Stomach (tissue), 9 donors: ENCODE measurements around the gene GPR15. TPM values are rescaled to one million over a fixed set of nuclear protein-coding genes. Genes with fewer than 3 reads are reported as not detected.

Experiments
- DNase-seq, 2 donors: peaks; one replicate each; pipeline versions ENCODE4 v3.0.0 to v3.0.0-alpha.2; 2013 to 2019
- H3K27ac ChIP-seq, 5 donors: fragments of 200-600 bp in 4 of 5; sonication (generic) in 4 of 5; one replicate each; pipeline ENCODE4 v1.5.1; 2013 to 2019; ENCODE audit warnings: mild to moderate bottlenecking in 1 of 5, moderate library complexity in 1 of 5
- H3K27me3 ChIP-seq, 3 donors: fragments of 200-600 bp; sonication (generic); one replicate each; pipeline ENCODE4 v1.5.1; 2017 to 2019; ENCODE audit warnings: mixed run types in 1 of 3
- H3K36me3 ChIP-seq, 4 donors: fragments of 200-600 bp; sonication (generic); 1 replicate in 3 of 4; 2 replicates in 1 of 4; pipeline ENCODE4 v1.5.1; 2016 to 2019
- H3K4me1 ChIP-seq, 4 donors: fragments of 200-600 bp; sonication (generic); one replicate each; pipeline ENCODE4 v1.5.1; 2016 to 2019
- H3K4me3 ChIP-seq, 4 donors: fragments of 200-600 bp; sonication (generic) in 3 of 4; one replicate each; pipeline ENCODE4 v1.5.1; 2016 to 2019; ENCODE audit warnings: mild to moderate bottlenecking in 1 of 4
- H3K9me3 ChIP-seq, 4 donors: fragments of 200-600 bp; sonication (generic); one replicate each; pipeline ENCODE4 v1.5.1; 2016 to 2019
- EP300 ChIP-seq: sonication (generic); formaldehyde crosslinking; IDR thresholded peaks from one replicate; pipeline ENCODE4 v1.6.1; 2017; ENCODE audit warnings: antibody characterized with exemption
- POLR2A ChIP-seq, 4 donors: fragments of 450-650 bp; IDR thresholded peaks; one replicate each; pipeline ENCODE4 v1.6.1; 2016; ENCODE audit warnings: antibody characterized with exemption in 4 of 4, control low read depth in 2 of 4, mild to moderate bottlenecking in 1 of 4, moderate library complexity in 1 of 4
- POLR2AphosphoS5 ChIP-seq, 3 donors: sonication (generic); formaldehyde crosslinking; IDR thresholded peaks; one replicate each; pipeline ENCODE4 v1.6.1; 2016; ENCODE audit warnings: antibody characterized with exemption in 3 of 3
- WGBS, 5 donors: extraction: QIAGEN DNeasy Blood & Tissue Kit in 3 of 5; methylation state at CpG; one replicate each; pipeline versions ENCODE4 v1.1.5 to v1.1.7; 2013 to 2018; 5-methylcytosine and 5-hydroxymethylcytosine counted together
- intact Hi-C: fragments of 100-400 bp; cut with DNase I; formaldehyde crosslinking; loops from one replicate; pipeline ENCODE4 v1.15.1; 2023; ENCODE audit warnings: low total_unique reads
- polyA plus RNA-seq, 3 donors: library from polyadenylated mRNA; stranded (reverse); fragments of 200-250 nt; gene quantifications; one replicate each; pipeline ENCODE4 v1.2.3, GENCODE V29; 2013
- total RNA-seq, 5 donors: library from RNA; depleted of rRNA; stranded (reverse); fragments of >200 nt; gene quantifications; one replicate each; pipeline versions ENCODE4 v1.1.0 to v1.2.3, GENCODE V29; 2014 to 2016
- TF ChIP-seq, protein P1 (sequence below), 7 experiments: fragments of 450-650 bp in 4 of 7; fragments of 200-600 bp in 3 of 7; sonication (generic) in 3 of 7; IDR thresholded peaks; one replicate each; pipeline ENCODE4 v1.5.1; 2016 to 2019; ENCODE audit warnings: antibody characterized with exemption in 7 of 7, control low read depth in 2 of 7, mild to moderate bottlenecking in 1 of 7
- donor health status: healthy with polysubstance abuse.
- donor health status: Bipolar disorder and iron deficiency.
- donor health status: healthy.

The GPR15 gene
- total and polyA plus RNA-seq, 8 donors: 0.25 TPM; not detected in 7

DNA sequence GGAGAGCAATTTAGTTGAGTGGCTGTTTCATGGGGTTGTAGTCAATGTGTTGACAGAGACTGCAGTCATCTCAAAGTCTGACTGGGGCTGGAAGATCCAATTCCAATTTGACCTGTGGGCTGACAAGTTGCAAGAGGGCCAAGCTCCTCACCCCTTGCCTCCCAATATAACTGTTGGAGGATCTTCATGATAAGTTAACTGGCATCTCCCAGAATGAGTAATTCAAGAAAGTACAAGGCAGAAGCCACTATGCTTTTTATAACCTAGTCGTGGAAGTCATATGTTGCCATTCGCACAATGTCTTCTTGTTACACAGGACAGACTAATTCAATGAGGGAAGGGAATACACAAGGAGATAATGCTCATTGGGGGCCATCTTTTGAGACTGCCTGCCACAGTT is 29.1 kb downstream of the GPR15 start:
- H3K27me3 ChIP-seq: no peaks in the 10 kb centered on the region
- 85 to 98% (median 90%) methylated on average over 2 of the region's 2 CpGs for WGBS, 5 donors
- no peak overlapping the region for H3K4me3 ChIP-seq
- H3K9me3 ChIP-seq: no peaks in the 10 kb centered on the region
- intact Hi-C loops: no loop called here
- TF ChIP-seq, protein P1, sequence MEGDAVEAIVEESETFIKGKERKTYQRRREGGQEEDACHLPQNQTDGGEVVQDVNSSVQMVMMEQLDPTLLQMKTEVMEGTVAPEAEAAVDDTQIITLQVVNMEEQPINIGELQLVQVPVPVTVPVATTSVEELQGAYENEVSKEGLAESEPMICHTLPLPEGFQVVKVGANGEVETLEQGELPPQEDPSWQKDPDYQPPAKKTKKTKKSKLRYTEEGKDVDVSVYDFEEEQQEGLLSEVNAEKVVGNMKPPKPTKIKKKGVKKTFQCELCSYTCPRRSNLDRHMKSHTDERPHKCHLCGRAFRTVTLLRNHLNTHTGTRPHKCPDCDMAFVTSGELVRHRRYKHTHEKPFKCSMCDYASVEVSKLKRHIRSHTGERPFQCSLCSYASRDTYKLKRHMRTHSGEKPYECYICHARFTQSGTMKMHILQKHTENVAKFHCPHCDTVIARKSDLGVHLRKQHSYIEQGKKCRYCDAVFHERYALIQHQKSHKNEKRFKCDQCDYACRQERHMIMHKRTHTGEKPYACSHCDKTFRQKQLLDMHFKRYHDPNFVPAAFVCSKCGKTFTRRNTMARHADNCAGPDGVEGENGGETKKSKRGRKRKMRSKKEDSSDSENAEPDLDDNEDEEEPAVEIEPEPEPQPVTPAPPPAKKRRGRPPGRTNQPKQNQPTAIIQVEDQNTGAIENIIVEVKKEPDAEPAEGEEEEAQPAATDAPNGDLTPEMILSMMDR (IDR thresholded peaks at IDR 0.05): no peak
- TF ChIP-seq POLR2AphosphoS5 (IDR thresholded peaks at IDR 0.05) (no peak), EP300 (no peak), POLR2A (IDR thresholded peaks at IDR 0.05) (no peak)
- H3K4me1 ChIP-seq: no peaks in the 10 kb centered on the region
- no peak overlapping the region for H3K27ac ChIP-seq
- H3K36me3 ChIP-seq: no peaks in the 10 kb centered on the region
- DNase-seq: no peak

- intact Hi-C loops: no loop called here
- H3K27ac ChIP-seq: no peak overlapping the region
- WGBS, 5 donors: 76 to 79% (median 77%) methylated on average over 5 of the region's 5 CpGs
These were observed 30.1 kb downstream of the GPR15 start for GRCh38 chr3:98561727-98562521.

DNA sequence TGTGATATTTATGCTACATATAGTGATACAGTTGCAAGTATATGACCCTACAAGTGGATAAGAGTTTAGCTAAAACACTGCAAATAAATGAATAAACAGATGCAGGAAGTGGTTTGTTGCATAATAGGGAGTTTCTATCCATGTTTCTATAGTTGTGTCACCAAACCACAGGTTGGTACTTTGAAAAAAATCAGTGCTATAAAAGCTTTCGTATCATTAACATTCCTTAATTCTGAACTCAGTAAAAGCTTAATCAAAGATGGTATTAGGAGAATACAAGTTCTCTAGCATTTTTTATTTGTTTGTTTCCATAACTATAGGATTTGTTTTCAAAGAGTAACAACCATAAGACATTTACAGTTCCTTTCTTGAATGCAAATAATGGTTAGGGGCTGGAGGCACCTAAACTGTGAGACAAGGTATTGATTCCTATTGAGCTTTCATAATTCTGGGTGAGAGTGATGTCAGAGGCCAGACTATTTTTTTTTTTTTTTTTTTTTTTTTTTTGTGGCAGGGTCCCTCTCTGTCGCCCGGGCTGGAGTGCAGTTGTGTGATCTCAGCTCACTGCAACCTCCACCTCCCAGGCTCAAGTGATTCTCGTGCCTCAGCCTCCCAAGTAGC is 32.0 kb downstream of the GPR15 start:
- intact Hi-C loops: no loop called here
- Histone ChIP-seq H3K4me3 (no peak overlapping the region), H3K36me3 (no peaks in the 10 kb centered on the region), H3K27me3 (no peaks in the 10 kb centered on the region), H3K27ac (peak overlapping the region in 2 of 5 donors; percentile 4 to 31), H3K9me3 (no peaks in the 10 kb centered on the region), H3K4me1 (no peaks in the 10 kb centered on the region)
- 62 to 90% (median 74%) methylated on average over 4 of the region's 4 CpGs for WGBS, 5 donors
- peak in 1 of 2 donors; percentile 15 for DNase-seq
- TF ChIP-seq POLR2A (IDR thresholded peaks at IDR 0.05) (no peak), EP300 (no peak), POLR2AphosphoS5 (IDR thresholded peaks at IDR 0.05) (no peak)
- TF ChIP-seq, protein P1 (IDR thresholded peaks at IDR 0.05): no peak

More at GRCh38 chr3:98561727-98562521, 30.1 kb downstream of the GPR15 start:
- Histone ChIP-seq H3K27me3 (no peaks in the 10 kb centered on the region), H3K4me3 (no peak overlapping the region), H3K4me1 (no peaks in the 10 kb centered on the region), H3K36me3 (no peaks in the 10 kb centered on the region), H3K9me3 (no peaks in the 10 kb centered on the region)
- no peak for DNase-seq
- TF ChIP-seq POLR2A (IDR thresholded peaks at IDR 0.05): no peak
- TF ChIP-seq, protein P1 (IDR thresholded peaks at IDR 0.05): no peak
- TF ChIP-seq POLR2AphosphoS5 (IDR thresholded peaks at IDR 0.05): no peak
- TF ChIP-seq EP300: no peak

GRCh38 chr3:98564282-98565005 is 32.7 kb downstream of the GPR15 start:
- DNase-seq: peak in 1 of 2 donors; percentile 32

More at GRCh38 chr3:98564282-98565005, 32.7 kb downstream of the GPR15 start:
- H3K9me3 ChIP-seq: no peaks in the 10 kb centered on the region
- 58 to 80% (median 68%) methylated on average over 6 to 7 of the region's 7 CpGs for WGBS, 5 donors
- no peaks in the 10 kb centered on the region for H3K36me3 ChIP-seq
- no peak for TF ChIP-seq POLR2A (IDR thresholded peaks at IDR 0.05)
- H3K27me3 ChIP-seq: no peaks in the 10 kb centered on the region
- intact Hi-C loops: no loop called here
- no peak overlapping the region for H3K4me3 ChIP-seq
- H3K27ac ChIP-seq: peak overlapping the region in 2 of 5 donors; percentile 4 to 31
- H3K4me1 ChIP-seq: no peaks in the 10 kb centered on the region
